PFSK-1 (cell line): ENCODE results near the gene CFAP65.

Experiments used
- FOXP2 ChIP-seq: optimal IDR thresholded peaks from 2 replicates; pipeline ENCODE3; 2011; ENCODE audit warnings: borderline replicate concordance, control low read depth, inconsistent platforms; ENCODE audit not compliant: insufficient read depth; ENCODE audit errors: extremely low read length, extremely low read depth
- POLR2AphosphoS5 ChIP-seq: IDR thresholded peaks from 2 replicates; pipeline ENCODE4 v1.6.1; 2012; ENCODE audit warnings: low read depth, mild to moderate bottlenecking, control low read depth, low read length, moderate library complexity
- SIN3A ChIP-seq: IDR thresholded peaks from 2 replicates; pipeline ENCODE4 v1.6.1; 2012; ENCODE audit warnings: mild to moderate bottlenecking, low read length, moderate library complexity, borderline replicate concordance; ENCODE audit not compliant: insufficient read depth
- TAF1 ChIP-seq: IDR thresholded peaks from 2 replicates; pipeline ENCODE4 v1.6.1; 2012; ENCODE audit warnings: low read length, control low read depth, borderline replicate concordance; ENCODE audit not compliant: insufficient read depth
- TF ChIP-seq, protein P1 (sequence below), 2 experiments: IDR thresholded peaks; 2 replicates each; pipeline versions ENCODE4 v1.6.1 to v1.8.0; 2011 to 2012; ENCODE audit warnings: low read depth in 2 of 2, low read length in 2 of 2, control low read depth in 1 of 2, inconsistent platforms in 1 of 2, mild to moderate bottlenecking in 1 of 2, moderate library complexity in 1 of 2; ENCODE audit not compliant: insufficient read depth in 1 of 2

GRCh38 chr2:219009294-219009693 lies 32.0 kb downstream of the CFAP65 start:
- TF ChIP-seq SIN3A (no peak), FOXP2 (no peak), TAF1 (no peak), POLR2AphosphoS5 (no peak)
- TF ChIP-seq, protein P1, sequence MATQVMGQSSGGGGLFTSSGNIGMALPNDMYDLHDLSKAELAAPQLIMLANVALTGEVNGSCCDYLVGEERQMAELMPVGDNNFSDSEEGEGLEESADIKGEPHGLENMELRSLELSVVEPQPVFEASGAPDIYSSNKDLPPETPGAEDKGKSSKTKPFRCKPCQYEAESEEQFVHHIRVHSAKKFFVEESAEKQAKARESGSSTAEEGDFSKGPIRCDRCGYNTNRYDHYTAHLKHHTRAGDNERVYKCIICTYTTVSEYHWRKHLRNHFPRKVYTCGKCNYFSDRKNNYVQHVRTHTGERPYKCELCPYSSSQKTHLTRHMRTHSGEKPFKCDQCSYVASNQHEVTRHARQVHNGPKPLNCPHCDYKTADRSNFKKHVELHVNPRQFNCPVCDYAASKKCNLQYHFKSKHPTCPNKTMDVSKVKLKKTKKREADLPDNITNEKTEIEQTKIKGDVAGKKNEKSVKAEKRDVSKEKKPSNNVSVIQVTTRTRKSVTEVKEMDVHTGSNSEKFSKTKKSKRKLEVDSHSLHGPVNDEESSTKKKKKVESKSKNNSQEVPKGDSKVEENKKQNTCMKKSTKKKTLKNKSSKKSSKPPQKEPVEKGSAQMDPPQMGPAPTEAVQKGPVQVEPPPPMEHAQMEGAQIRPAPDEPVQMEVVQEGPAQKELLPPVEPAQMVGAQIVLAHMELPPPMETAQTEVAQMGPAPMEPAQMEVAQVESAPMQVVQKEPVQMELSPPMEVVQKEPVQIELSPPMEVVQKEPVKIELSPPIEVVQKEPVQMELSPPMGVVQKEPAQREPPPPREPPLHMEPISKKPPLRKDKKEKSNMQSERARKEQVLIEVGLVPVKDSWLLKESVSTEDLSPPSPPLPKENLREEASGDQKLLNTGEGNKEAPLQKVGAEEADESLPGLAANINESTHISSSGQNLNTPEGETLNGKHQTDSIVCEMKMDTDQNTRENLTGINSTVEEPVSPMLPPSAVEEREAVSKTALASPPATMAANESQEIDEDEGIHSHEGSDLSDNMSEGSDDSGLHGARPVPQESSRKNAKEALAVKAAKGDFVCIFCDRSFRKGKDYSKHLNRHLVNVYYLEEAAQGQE (IDR thresholded peaks at IDR 0.05; ENCODE audit: insufficient read depth in 1 of 2, low read depth in 2 of 2, low read length in 2 of 2): no peak
